ENCODE data around the gene EAPP. TPM values are rescaled to one million over a fixed set of nuclear protein-coding genes. Genes with fewer than 3 reads are reported as not detected.

Gene EAPP
- total and polyA plus RNA-seq, 2 experiments from 2014 or later: 25.0 to 53.6 TPM

- Mint-ChIP-seq H3K36me3 (ENCODE audit: low read depth) (no peaks in the 10 kb centered on the region), H3K9me3 (no peaks in the 10 kb centered on the region; the same call in 2 of the 3 replicates), H3K27ac (no peak overlapping the region), H3K4me3 (no peak overlapping the region), H3K27me3 (ENCODE audit: insufficient read depth, low read depth, poor library complexity) (peaks cover 7% of the 10 kb centered on the region), H3K4me1 (peaks cover 28% of the 10 kb centered on the region)
- no peak for ATAC-seq
- H3K36me3 ChIP-seq (ENCODE audit: insufficient read depth): no peaks in the 10 kb centered on the region
- no peaks in the 10 kb centered on the region for H4K20me1 ChIP-seq (replicated peaks; ENCODE audit: insufficient read depth)
- no peak overlapping the region for H3K4me3 ChIP-seq
- H3F3A ChIP-seq (replicated peaks; ENCODE audit: low read depth): no peaks in the 10 kb centered on the region
- TF ChIP-seq CREB1 (CRISPR knock-in tag; IDR thresholded peaks at IDR 0.05; ENCODE audit: low read depth): no peak
- TF ChIP-seq CTCF (conservative IDR thresholded peaks at IDR 0.05; ENCODE audit: low read depth in 2 of 2): no peak
- TF ChIP-seq NANOG (IDR thresholded peaks at IDR 0.05; ENCODE audit: borderline replicate concordance): no peak
- no peak for TF ChIP-seq EZH2 (IDR thresholded peaks at IDR 0.05; ENCODE audit: low read depth, unreplicated experiment)
- TF ChIP-seq, protein P1, sequence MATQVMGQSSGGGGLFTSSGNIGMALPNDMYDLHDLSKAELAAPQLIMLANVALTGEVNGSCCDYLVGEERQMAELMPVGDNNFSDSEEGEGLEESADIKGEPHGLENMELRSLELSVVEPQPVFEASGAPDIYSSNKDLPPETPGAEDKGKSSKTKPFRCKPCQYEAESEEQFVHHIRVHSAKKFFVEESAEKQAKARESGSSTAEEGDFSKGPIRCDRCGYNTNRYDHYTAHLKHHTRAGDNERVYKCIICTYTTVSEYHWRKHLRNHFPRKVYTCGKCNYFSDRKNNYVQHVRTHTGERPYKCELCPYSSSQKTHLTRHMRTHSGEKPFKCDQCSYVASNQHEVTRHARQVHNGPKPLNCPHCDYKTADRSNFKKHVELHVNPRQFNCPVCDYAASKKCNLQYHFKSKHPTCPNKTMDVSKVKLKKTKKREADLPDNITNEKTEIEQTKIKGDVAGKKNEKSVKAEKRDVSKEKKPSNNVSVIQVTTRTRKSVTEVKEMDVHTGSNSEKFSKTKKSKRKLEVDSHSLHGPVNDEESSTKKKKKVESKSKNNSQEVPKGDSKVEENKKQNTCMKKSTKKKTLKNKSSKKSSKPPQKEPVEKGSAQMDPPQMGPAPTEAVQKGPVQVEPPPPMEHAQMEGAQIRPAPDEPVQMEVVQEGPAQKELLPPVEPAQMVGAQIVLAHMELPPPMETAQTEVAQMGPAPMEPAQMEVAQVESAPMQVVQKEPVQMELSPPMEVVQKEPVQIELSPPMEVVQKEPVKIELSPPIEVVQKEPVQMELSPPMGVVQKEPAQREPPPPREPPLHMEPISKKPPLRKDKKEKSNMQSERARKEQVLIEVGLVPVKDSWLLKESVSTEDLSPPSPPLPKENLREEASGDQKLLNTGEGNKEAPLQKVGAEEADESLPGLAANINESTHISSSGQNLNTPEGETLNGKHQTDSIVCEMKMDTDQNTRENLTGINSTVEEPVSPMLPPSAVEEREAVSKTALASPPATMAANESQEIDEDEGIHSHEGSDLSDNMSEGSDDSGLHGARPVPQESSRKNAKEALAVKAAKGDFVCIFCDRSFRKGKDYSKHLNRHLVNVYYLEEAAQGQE (IDR thresholded peaks at IDR 0.05; ENCODE audit: unreplicated experiment): no peak
- no peak for TF ChIP-seq ZNF331 (CRISPR knock-in tag; IDR thresholded peaks at IDR 0.05; ENCODE audit: low read depth)
- TF ChIP-seq, protein P2, sequence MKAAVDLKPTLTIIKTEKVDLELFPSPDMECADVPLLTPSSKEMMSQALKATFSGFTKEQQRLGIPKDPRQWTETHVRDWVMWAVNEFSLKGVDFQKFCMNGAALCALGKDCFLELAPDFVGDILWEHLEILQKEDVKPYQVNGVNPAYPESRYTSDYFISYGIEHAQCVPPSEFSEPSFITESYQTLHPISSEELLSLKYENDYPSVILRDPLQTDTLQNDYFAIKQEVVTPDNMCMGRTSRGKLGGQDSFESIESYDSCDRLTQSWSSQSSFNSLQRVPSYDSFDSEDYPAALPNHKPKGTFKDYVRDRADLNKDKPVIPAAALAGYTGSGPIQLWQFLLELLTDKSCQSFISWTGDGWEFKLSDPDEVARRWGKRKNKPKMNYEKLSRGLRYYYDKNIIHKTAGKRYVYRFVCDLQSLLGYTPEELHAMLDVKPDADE (IDR thresholded peaks at IDR 0.05): no peak
- TF ChIP-seq ZNF462 (CRISPR knock-in tag; IDR thresholded peaks at IDR 0.05): no peak
- TF ChIP-seq ZNF114 (CRISPR knock-in tag; IDR thresholded peaks at IDR 0.05): no peak
- TF ChIP-seq JUNB (IDR thresholded peaks at IDR 0.05; ENCODE audit: unreplicated experiment): no peak
- TF ChIP-seq POLR2AphosphoS5 (IDR thresholded peaks at IDR 0.05; ENCODE audit: low read depth): no peak
- TF ChIP-seq EZH2phosphoT487 (IDR thresholded peaks at IDR 0.05; ENCODE audit: unreplicated experiment): no peak
- TF ChIP-seq STAT1 (IDR thresholded peaks at IDR 0.05; ENCODE audit: unreplicated experiment): no peak
- H3K9me2 ChIP-seq (ENCODE audit: insufficient read depth): no peaks in the 10 kb centered on the region
- no peaks in the 10 kb centered on the region for H3K27me3 ChIP-seq (ENCODE audit: insufficient read depth)
- H2AFZ ChIP-seq: no peak overlapping the region
- no peak for DNase-seq (ENCODE audit: low spot score)
- no peaks in the 10 kb centered on the region for H3K79me2 ChIP-seq (replicated peaks; ENCODE audit: insufficient read depth)
- H3K4me1 ChIP-seq (ENCODE audit: insufficient read depth): peaks cover 22% of the 10 kb centered on the region
- H3K27ac ChIP-seq (ENCODE audit: low read depth): no peak overlapping the region
- no peak overlapping the region for H3K4me2 ChIP-seq
These were observed 38.4 kb downstream of the EAPP start for GRCh38 chr14:34501004-34501580.
